ENCODE data around the gene TK1.

DNA sequence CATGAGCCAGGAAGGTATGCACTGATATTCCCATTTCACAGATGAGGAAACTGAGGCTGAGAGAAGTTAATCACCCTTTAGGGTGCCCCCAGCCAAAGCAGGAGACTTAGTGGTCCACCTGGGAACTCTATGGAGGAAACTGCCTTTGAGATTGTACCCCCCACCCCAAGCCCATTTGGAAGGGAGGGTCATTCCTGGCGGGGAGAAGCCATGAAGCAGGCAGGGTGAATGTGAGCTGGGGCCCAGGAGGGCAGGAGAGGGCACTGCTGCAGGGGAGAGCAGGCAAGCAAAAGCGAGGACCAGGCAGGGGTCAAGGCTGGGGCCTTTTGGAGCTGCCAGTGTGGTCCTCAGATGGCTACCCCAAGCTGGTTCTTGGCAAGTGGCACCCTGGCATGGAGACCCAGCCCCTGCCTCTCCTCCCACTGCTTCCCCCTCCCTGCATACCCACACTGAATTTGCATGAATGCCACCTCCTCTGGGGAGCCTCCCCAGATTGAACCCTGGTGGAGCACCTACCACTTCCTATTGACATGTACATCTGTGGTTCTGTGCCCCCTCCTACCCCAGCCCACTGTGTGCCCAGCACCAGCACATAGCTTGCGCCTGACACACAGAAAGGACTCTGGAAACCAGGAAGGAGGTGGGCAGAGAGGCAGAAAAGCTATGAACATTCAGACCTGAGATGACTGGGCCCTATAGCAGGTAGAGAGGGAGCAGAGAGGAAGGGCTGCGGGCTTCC, 57.3 kb downstream of the TK1 start:
- TF ChIP-seq EGR1 (IDR thresholded peaks at IDR 0.05): no peak
- no peak for TF ChIP-seq MAX (IDR thresholded peaks at IDR 0.05)
- TF ChIP-seq RAD21 (IDR thresholded peaks at IDR 0.05; ENCODE audit: low read depth): no peak

Measured in Ishikawa (cell line).